PFSK-1 (cell line): ENCODE results near the gene DMBX1.

Source experiments
- FOXP2 ChIP-seq: optimal IDR thresholded peaks from 2 replicates; pipeline ENCODE3; 2011; ENCODE audit warnings: borderline replicate concordance, control low read depth, inconsistent platforms; ENCODE audit not compliant: insufficient read depth; ENCODE audit errors: extremely low read length, extremely low read depth
- POLR2AphosphoS5 ChIP-seq: IDR thresholded peaks from 2 replicates; pipeline ENCODE4 v1.6.1; 2012; ENCODE audit warnings: low read depth, mild to moderate bottlenecking, control low read depth, low read length, moderate library complexity
- REST ChIP-seq, 2 experiments: IDR thresholded peaks; 2 replicates each; pipeline versions ENCODE4 v1.6.1 to v1.8.0; 2011 to 2012; ENCODE audit warnings: low read depth in 2 of 2, low read length in 2 of 2, control low read depth in 1 of 2, inconsistent platforms in 1 of 2, mild to moderate bottlenecking in 1 of 2, moderate library complexity in 1 of 2; ENCODE audit not compliant: insufficient read depth in 1 of 2
- SIN3A ChIP-seq: IDR thresholded peaks from 2 replicates; pipeline ENCODE4 v1.6.1; 2012; ENCODE audit warnings: mild to moderate bottlenecking, low read length, moderate library complexity, borderline replicate concordance; ENCODE audit not compliant: insufficient read depth
- TAF1 ChIP-seq: IDR thresholded peaks from 2 replicates; pipeline ENCODE4 v1.6.1; 2012; ENCODE audit warnings: low read length, control low read depth, borderline replicate concordance; ENCODE audit not compliant: insufficient read depth

DMBX1 gene

GRCh38 chr1:46532095-46532494 lies 42.5 kb downstream of the DMBX1 start:
- TF ChIP-seq POLR2AphosphoS5 (no peak), FOXP2 (no peak), REST (IDR thresholded peaks at IDR 0.05; ENCODE audit: insufficient read depth in 1 of 2, low read depth in 2 of 2, low read length in 2 of 2) (no peak), TAF1 (no peak), SIN3A (no peak)

- TF ChIP-seq POLR2AphosphoS5 (no peak), FOXP2 (no peak), TAF1 (no peak), SIN3A (no peak), REST (IDR thresholded peaks at IDR 0.05; ENCODE audit: insufficient read depth in 1 of 2, low read depth in 2 of 2, low read length in 2 of 2) (no peak)
Observed at GRCh38 chr1:46532498-46533178, 43.0 kb downstream of the DMBX1 start.

GRCh38 chr1:46533179-46533864 lies 43.7 kb downstream of the DMBX1 start:
- TF ChIP-seq FOXP2 (no peak), POLR2AphosphoS5 (no peak), SIN3A (no peak), REST (IDR thresholded peaks at IDR 0.05; ENCODE audit: insufficient read depth in 1 of 2, low read depth in 2 of 2, low read length in 2 of 2) (no peak), TAF1 (no peak)

DNA sequence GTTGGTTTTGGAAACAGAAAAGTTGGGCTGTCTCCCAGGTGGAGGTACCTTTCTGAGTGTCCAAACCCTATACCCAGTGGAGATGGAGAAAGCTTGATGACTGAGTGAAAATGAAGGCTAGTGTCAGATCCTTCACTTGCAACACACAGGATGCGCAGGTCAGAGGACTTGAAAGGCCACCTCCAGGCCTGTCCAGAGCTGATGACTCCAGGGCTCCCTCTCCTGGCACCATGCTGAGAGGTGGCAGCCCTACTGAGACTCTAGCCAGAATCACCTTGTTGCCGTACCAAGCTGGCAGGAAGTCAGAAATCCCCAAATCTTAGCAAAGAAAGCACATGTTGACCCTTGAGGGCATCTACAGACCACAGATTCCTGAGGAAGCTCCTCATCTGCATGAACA lies 45.4 kb downstream of the DMBX1 start:
- TF ChIP-seq REST (IDR thresholded peaks at IDR 0.05; ENCODE audit: insufficient read depth in 1 of 2, low read depth in 2 of 2, low read length in 2 of 2) (no peak), TAF1 (no peak), POLR2AphosphoS5 (no peak), FOXP2 (no peak), SIN3A (no peak)

DNA sequence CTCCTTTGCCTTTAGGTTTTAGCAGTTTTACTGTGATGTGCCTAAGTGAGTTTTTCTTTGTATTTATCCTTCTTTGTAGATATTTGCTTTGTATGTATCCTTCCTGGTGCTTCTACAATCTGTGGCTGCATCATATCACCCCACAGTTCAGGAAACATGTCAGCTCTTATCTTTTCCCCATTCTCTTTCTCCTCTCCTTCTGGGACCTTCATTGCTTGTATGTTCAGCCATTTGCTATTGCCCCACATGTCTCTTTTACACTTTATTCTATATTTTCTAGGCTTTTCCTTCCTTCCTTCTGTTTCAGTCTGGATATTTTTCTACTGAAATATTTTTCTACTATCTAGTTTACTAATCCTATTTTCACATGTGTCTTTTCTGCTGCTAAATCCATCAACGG lies 46.9 kb downstream of the DMBX1 start:
- TF ChIP-seq FOXP2 (no peak), REST (IDR thresholded peaks at IDR 0.05; ENCODE audit: insufficient read depth in 1 of 2, low read depth in 2 of 2, low read length in 2 of 2) (no peak), SIN3A (no peak), POLR2AphosphoS5 (no peak), TAF1 (no peak)
